ENCODE results near the gene ETS1. TPM values are rescaled to one million over a fixed set of nuclear protein-coding genes. Genes with fewer than 3 reads are reported as not detected.

Gene ETS1
- total RNA-seq, 2 donors from 2014 or later = 23.0 to 38.0 TPM

GRCh38 chr11:128515826-128516778, 71.3 kb downstream of the ETS1 start:
- ATAC-seq (peak; percentile 33), DNase-seq (no peak)
- intact Hi-C loops (cut with DNase I, micrococcal nuclease) = no loop called here

- ATAC-seq (no peak), DNase-seq (no peak)
- intact Hi-C loops (cut with DNase I, micrococcal nuclease) = no loop called here
These were observed 72.3 kb downstream of the ETS1 start for GRCh38 chr11:128515086-128515485.

- intact Hi-C loops (cut with DNase I, micrococcal nuclease) = no loop called here
- DNase-seq (no peak), ATAC-seq (no peak)
These were observed 73.3 kb downstream of the ETS1 start for GRCh38 chr11:128513915-128514681.

GRCh38 chr11:128512474-128512996, 74.8 kb downstream of the ETS1 start:
- ATAC-seq (no peak), DNase-seq (no peak)
- intact Hi-C loops (cut with DNase I, micrococcal nuclease) = no loop called here

GRCh38 chr11:128511712-128512111, 75.6 kb downstream of the ETS1 start:
- intact Hi-C loops (cut with DNase I, micrococcal nuclease) = no loop called here
- ATAC-seq = no peak
- DNase-seq = no peak

GRCh38 chr11:128509621-128510389, 77.6 kb downstream of the ETS1 start:
- intact Hi-C loops (cut with DNase I, micrococcal nuclease) = no loop called here
- ATAC-seq (peak; percentile 26), DNase-seq (no peak)

GRCh38 chr11:128508770-128509510, 78.4 kb downstream of the ETS1 start:
- ATAC-seq = no peak
- DNase-seq = no peak
- intact Hi-C loops (cut with DNase I, micrococcal nuclease) = no loop called here

- DNase-seq (no peak), ATAC-seq (peak; percentile 38)
- intact Hi-C loops (cut with DNase I, micrococcal nuclease) = no loop called here
These were observed 79.4 kb downstream of the ETS1 start for GRCh38 chr11:128507936-128508335.

GRCh38 chr11:128506999-128507611, 80.3 kb downstream of the ETS1 start:
- peak; percentile 89 for ATAC-seq
- intact Hi-C loops (cut with DNase I, micrococcal nuclease) = no loop called here
- peak; percentile 85 to 91 for DNase-seq

- DNase-seq (no peak), ATAC-seq (no peak)
- intact Hi-C loops (cut with DNase I, micrococcal nuclease) = no loop called here
These were observed 81.0 kb downstream of the ETS1 start for GRCh38 chr11:128506356-128506755.

- DNase-seq (no peak), ATAC-seq (no peak)
- intact Hi-C loops (cut with DNase I, micrococcal nuclease) = no loop called here
These were observed 81.8 kb downstream of the ETS1 start for GRCh38 chr11:128505449-128506065.

- no peak for DNase-seq
- intact Hi-C loops (cut with DNase I, micrococcal nuclease) = no loop called here
- ATAC-seq = no peak
These were observed 82.9 kb downstream of the ETS1 start for GRCh38 chr11:128504486-128504885.

- ATAC-seq = no peak
- intact Hi-C loops (cut with DNase I, micrococcal nuclease) = no loop called here
- no peak for DNase-seq
These were observed 83.9 kb downstream of the ETS1 start for GRCh38 chr11:128503245-128503991.

GRCh38 chr11:128502726-128503125, 84.6 kb downstream of the ETS1 start:
- intact Hi-C loops (cut with DNase I, micrococcal nuclease) = no loop called here
- DNase-seq (peak in 1 of 2 donors; percentile 34), ATAC-seq (peak; percentile 24)

GRCh38 chr11:128501632-128502549, 85.5 kb downstream of the ETS1 start:
- peak in 1 of 2 donors; percentile 25 for DNase-seq
- intact Hi-C loops (cut with DNase I, micrococcal nuclease) = no loop called here
- peak; percentile 74 for ATAC-seq

- DNase-seq (no peak), ATAC-seq (no peak)
- intact Hi-C loops (cut with DNase I, micrococcal nuclease) = no loop called here
These were observed 86.3 kb downstream of the ETS1 start for GRCh38 chr11:128501008-128501407.

Measured in left colon (tissue), 2 donors.